ENCODE results near the gene NXPH4.

- peak; percentile 66 for TF ChIP-seq CTCF (IDR thresholded peaks at IDR 0.05)
- TF ChIP-seq ZFX (IDR thresholded peaks at IDR 0.05; ENCODE audit: borderline replicate concordance), result no peak
Measured at GRCh38 chr12:57224973-57225679, 8.5 kb downstream of the NXPH4 start.
